Natural killer cell treated with Interleukin-12 subunit alpha and Interleukin-12 subunit beta and Interleukin-15 and Interleukin-18, amount 100 ng/mL, for 72 hours (primary cell): ENCODE data around the gene ZNF273. TPM values are rescaled to one million over a fixed set of nuclear protein-coding genes. Genes with fewer than 3 reads are reported as not detected.
A peak's percentile ranks its signal among the peaks of the same experiment; 100 is the strongest.

Source experiments
- ATAC-seq, 2 donors: fragments of 150-1000 bp; cut with Tn5 transposase in 1 of 2; sonication (Bioruptor Pico), chemical (Tn5 transposase) in 1 of 2; 2 replicates each; pipeline ENCODE4 v1.10.0; 2021
- DNase-seq: peaks from one replicate; pipeline ENCODE4 v3.0.0; 2022; ENCODE audit warnings: low spot score
- H3K27ac Mint-ChIP-seq, 2 donors: 1 replicate in 1 of 2; 2 replicates in 1 of 2; pipeline ENCODE4 v1.8.0; 2022; ENCODE audit warnings: mixed read lengths in 2 of 2, mild to moderate bottlenecking in 1 of 2, moderate library complexity in 1 of 2
- H3K27me3 Mint-ChIP-seq, 2 donors: 1 replicate in 1 of 2; 2 replicates in 1 of 2; pipeline ENCODE4 v1.8.0; 2022; ENCODE audit warnings: mixed read lengths in 2 of 2
- H3K36me3 Mint-ChIP-seq: one replicate; pipeline ENCODE4 v1.8.0; 2022; ENCODE audit warnings: mixed read lengths
- H3K4me1 Mint-ChIP-seq, 2 donors: 1 replicate in 1 of 2; 2 replicates in 1 of 2; pipeline ENCODE4 v1.8.0; 2022; ENCODE audit warnings: low read depth in 2 of 2, mixed read lengths in 2 of 2, mild to moderate bottlenecking in 1 of 2
- H3K4me3 Mint-ChIP-seq: one replicate; pipeline ENCODE4 v1.8.0; 2022; ENCODE audit warnings: mixed read lengths
- H3K9me3 Mint-ChIP-seq: 2 replicates; pipeline ENCODE4 v1.8.0; 2022; ENCODE audit warnings: mixed read lengths
- total RNA-seq, 2 donors: library from RNA; stranded (reverse); gene quantifications; one replicate each; pipeline ENCODE4 v1.2.3, GENCODE V29; 2022

Gene ZNF273
- total RNA-seq, 2 donors from 2014 or later: 5.5 to 6.3 TPM

- no peak overlapping the region for H3K4me3 Mint-ChIP-seq
- H3K27me3 Mint-ChIP-seq: peaks cover 27 to 44% of the 10 kb centered on the region in 2 donors
- no peaks in the 10 kb centered on the region for H3K9me3 Mint-ChIP-seq
- ATAC-seq: no peak
- peaks cover 0 to 9% of the 10 kb centered on the region in 2 donors for H3K4me1 Mint-ChIP-seq
- no peak for DNase-seq
- H3K27ac Mint-ChIP-seq: no peak overlapping the region
- H3K36me3 Mint-ChIP-seq: no peaks in the 10 kb centered on the region
Measured at GRCh38 chr7:64881461-64882287, 21.4 kb upstream of the ZNF273 start.

GRCh38 chr7:64882341-64883112 lies 20.5 kb upstream of the ZNF273 start:
- DNase-seq (no peak), ATAC-seq (peak in 1 of 2 donors; percentile 56)
- Mint-ChIP-seq H3K9me3 (no peaks in the 10 kb centered on the region), H3K27me3 (peaks cover 34 to 48% of the 10 kb centered on the region in 2 donors), H3K36me3 (no peaks in the 10 kb centered on the region), H3K27ac (no peak overlapping the region), H3K4me3 (no peak overlapping the region), H3K4me1 (peaks cover 0 to 4% of the 10 kb centered on the region in 2 donors)

DNA sequence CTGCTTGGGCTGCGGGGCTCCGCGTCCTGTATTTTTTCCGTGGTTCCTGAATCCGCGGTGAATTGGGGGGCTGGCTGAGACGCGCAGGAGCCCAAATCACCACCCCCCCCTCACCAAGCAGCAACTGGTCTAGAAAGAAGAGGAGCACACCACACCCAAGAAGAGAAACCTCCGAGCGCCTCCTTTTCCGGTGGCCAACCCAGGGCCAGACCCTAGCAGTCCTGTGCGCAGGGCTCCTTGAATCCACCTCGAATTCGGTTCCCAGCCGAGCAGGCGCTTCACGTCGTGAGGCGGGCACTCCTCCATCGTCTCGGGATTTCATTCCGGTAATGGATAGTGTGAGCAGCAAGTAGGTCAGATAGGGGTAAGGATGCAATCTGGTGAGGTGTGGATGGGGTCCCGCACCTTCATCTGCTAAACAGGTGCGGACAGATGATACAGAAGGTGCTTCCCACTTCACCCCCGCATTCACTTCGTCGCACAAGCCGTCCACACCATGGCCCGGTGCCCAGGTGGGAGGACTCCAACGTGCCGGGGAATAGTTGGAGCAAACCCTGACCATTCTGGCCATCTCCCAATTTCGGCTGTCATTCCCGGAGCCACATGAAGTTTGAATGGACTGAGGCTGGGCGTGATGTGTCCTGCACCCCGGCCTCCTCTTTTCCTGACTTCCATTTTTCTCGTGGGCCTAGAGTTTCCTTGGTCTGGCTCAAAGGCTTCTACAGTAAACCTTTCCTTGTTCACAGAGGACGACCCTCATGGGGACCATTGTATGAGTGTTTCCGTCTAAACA lies 19.8 kb upstream of the ZNF273 start:
- H3K27me3 Mint-ChIP-seq: peaks cover 34 to 52% of the 10 kb centered on the region in 2 donors
- DNase-seq: no peak
- H3K9me3 Mint-ChIP-seq: no peaks in the 10 kb centered on the region
- ATAC-seq: no peak
- no peak overlapping the region for H3K27ac Mint-ChIP-seq
- H3K4me3 Mint-ChIP-seq: no peak overlapping the region
- H3K4me1 Mint-ChIP-seq: peaks cover 5 to 7% of the 10 kb centered on the region in 2 donors
- no peaks in the 10 kb centered on the region for H3K36me3 Mint-ChIP-seq

DNA sequence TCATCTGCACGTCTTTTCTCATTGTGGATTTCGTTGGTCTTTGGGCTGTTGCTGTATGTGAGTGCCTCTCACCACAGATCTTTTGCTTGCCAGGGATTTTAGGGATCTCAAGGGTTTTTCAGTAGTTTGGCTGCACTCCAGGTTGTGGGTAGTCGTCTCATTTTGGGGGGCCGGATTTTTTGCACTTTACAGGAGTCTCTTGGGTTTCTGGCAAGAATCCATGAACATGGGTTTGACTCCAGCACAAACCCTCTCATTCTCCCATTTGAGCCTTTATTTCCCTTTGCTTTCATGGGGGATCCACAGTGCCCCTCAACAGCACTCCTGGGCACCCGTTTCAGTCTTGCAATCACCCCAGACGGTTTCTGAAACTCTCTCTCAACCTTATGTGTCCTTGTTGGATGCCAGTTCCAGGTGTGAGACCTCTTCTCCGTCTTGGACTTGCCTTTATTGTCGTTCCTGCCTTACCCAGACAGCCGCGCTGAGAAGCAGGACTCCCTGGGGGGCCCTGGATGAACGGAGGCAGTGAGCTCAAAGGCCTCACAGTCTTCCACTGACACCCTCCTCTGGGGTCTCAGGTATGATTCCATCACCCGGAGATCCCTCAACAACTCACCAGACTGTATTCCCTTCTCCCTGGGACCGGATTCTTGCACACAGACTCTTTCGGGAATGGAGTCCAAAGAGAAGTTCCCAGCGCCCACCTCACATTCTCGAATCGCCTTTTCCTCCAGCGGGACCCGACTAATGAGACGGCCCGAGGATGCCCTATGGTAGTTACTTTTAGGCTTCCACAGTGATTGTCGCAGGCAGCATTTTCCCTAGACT lies 18.8 kb upstream of the ZNF273 start:
- H3K4me3 Mint-ChIP-seq: no peak overlapping the region
- peaks cover 11 to 13% of the 10 kb centered on the region in 2 donors for H3K4me1 Mint-ChIP-seq
- no peaks in the 10 kb centered on the region for H3K36me3 Mint-ChIP-seq
- H3K27ac Mint-ChIP-seq: no peak overlapping the region
- ATAC-seq (no peak), DNase-seq (no peak)
- no peaks in the 10 kb centered on the region for H3K9me3 Mint-ChIP-seq
- peaks cover 28 to 58% of the 10 kb centered on the region in 2 donors for H3K27me3 Mint-ChIP-seq

- Mint-ChIP-seq H3K27me3 (peaks cover 28 to 58% of the 10 kb centered on the region in 2 donors), H3K27ac (no peak overlapping the region)
Measured at GRCh38 chr7:64884913-64885370, 18.1 kb upstream of the ZNF273 start.

GRCh38 chr7:64885520-64886240 lies 17.4 kb upstream of the ZNF273 start:
- Mint-ChIP-seq H3K36me3 (no peaks in the 10 kb centered on the region), H3K9me3 (no peaks in the 10 kb centered on the region), H3K27me3 (peaks cover 28 to 58% of the 10 kb centered on the region in 2 donors), H3K27ac (no peak overlapping the region), H3K4me3 (no peak overlapping the region), H3K4me1 (peaks cover 11 to 13% of the 10 kb centered on the region in 2 donors)
- ATAC-seq (no peak), DNase-seq (no peak)

More at GRCh38 chr7:64884913-64885370, 18.1 kb upstream of the ZNF273 start:
- Mint-ChIP-seq H3K4me3 (no peak overlapping the region), H3K9me3 (no peaks in the 10 kb centered on the region), H3K4me1 (peaks cover 11 to 13% of the 10 kb centered on the region in 2 donors), H3K36me3 (no peaks in the 10 kb centered on the region)
- DNase-seq: no peak
- ATAC-seq: no peak

DNA sequence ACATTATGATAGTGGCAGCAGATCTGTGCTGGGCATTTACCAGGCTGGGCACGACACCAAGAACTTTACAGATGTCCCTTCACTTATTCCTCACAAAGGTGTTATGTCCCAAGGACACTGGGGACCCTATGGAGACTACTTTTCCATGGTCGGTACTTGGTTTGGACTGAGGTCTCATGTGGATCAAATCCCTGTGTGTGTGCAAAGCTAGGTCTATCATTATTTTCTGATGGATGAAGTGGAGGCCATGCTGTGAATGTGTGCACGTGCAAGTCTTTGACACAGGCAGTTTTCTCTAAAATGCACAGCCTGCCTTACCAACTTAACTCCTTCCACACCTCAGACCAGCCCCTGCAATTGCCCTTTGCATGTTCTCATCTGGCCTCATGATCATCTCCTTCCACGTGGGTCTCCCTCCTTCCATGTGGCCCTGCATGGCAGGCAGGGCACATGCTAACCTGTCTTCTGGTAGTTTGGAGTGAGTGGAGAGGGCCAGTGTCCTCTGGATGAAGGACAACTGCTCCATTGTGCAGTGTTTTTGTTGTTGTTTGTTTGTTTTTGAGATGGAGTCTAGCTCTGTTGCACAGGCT lies 16.0 kb upstream of the ZNF273 start:
- H3K36me3 Mint-ChIP-seq: no peaks in the 10 kb centered on the region
- ATAC-seq (no peak), DNase-seq (no peak)
- H3K4me3 Mint-ChIP-seq: no peak overlapping the region
- H3K4me1 Mint-ChIP-seq: peaks cover 11 to 13% of the 10 kb centered on the region in 2 donors
- H3K27ac Mint-ChIP-seq: no peak overlapping the region
- peaks cover 31 to 59% of the 10 kb centered on the region in 2 donors for H3K27me3 Mint-ChIP-seq
- no peaks in the 10 kb centered on the region for H3K9me3 Mint-ChIP-seq

GRCh38 chr7:64887756-64888508 lies 15.1 kb upstream of the ZNF273 start:
- Mint-ChIP-seq H3K4me3 (peak overlapping the region; percentile 77), H3K27me3 (peaks cover 39 to 56% of the 10 kb centered on the region in 2 donors), H3K4me1 (peaks cover 8 to 11% of the 10 kb centered on the region in 2 donors), H3K36me3 (no peaks in the 10 kb centered on the region), H3K9me3 (no peaks in the 10 kb centered on the region), H3K27ac (no peak overlapping the region)
- ATAC-seq (no peak), DNase-seq (no peak)

DNA sequence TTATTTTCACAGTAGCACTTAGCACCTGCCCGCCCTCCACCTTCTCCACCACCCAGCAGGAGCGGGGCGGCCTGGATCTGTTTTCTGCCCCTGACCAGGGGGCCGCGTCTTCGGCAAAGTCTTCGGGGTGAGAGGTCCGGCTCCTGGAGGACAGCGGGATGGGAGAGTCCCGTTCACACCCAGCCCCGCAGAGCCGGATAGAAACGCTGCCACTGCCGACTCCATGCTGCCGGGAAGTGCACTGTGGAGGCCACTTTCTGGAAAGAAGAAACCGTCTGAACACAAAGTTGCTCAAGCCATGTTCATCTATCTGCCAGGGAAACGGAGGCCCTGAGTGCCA lies 14.5 kb upstream of the ZNF273 start:
- H3K4me3 Mint-ChIP-seq: peak overlapping the region; percentile 77
- peaks cover 44 to 51% of the 10 kb centered on the region in 2 donors for H3K27me3 Mint-ChIP-seq
- no peak for DNase-seq
- peaks cover 8 to 11% of the 10 kb centered on the region in 2 donors for H3K4me1 Mint-ChIP-seq
- ATAC-seq: peak; percentile 10 to 38
- no peaks in the 10 kb centered on the region for H3K9me3 Mint-ChIP-seq
- H3K36me3 Mint-ChIP-seq: no peaks in the 10 kb centered on the region
- peak overlapping the region in 1 of 2 donors; percentile 66 for H3K27ac Mint-ChIP-seq

DNA sequence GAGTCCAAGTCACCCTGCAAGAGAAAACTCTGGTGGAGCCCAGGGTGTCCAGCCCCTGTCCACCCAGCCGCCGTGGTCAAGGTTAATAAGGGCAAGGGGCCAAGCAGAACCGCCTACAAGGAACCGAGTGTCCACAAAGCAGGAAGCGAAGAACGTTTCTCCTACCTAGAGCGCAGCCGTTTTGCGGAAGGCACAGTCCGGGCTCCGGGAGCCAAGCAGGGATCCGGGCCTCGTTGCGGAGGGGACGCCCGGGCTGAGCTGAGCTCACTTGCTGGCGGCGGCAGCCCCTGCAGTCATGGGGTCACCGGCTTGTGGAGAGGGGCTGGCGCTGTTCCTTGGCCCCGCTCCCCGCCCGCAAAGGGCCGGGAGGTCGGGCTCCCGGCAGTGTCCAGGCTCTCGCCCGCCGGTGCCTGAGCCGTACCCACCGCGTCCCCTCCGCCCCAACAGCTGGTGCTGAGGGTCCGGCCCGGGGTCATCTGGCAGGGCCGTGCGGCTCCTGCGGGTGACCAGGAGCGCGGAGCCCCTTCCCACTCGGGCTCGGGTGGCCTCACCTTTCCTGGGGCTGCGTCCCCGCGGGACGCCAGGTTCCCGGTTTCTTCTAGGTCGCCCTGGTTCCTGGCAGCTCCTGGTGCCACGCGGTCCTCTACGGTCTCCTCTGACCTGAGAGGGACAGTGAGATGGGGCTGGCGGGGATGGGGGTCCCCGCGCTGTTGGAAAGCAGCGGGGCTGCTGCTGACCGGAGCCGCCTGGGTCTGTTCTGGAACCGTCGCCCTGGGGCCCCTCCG lies 14.0 kb upstream of the ZNF273 start:
- DNase-seq (no peak), ATAC-seq (peak; percentile 46 to 48)
- Mint-ChIP-seq H3K4me3 (peak overlapping the region; percentile 77), H3K27ac (peak overlapping the region in 1 of 2 donors; percentile 66), H3K27me3 (peaks cover 39 to 47% of the 10 kb centered on the region in 2 donors), H3K4me1 (peaks cover 8 to 11% of the 10 kb centered on the region in 2 donors), H3K9me3 (no peaks in the 10 kb centered on the region), H3K36me3 (no peaks in the 10 kb centered on the region)

- H3K27me3 Mint-ChIP-seq: peaks cover 36 to 41% of the 10 kb centered on the region in 2 donors
- ATAC-seq (no peak), DNase-seq (no peak)
- H3K4me3 Mint-ChIP-seq: no peak overlapping the region
- no peaks in the 10 kb centered on the region for H3K36me3 Mint-ChIP-seq
- H3K27ac Mint-ChIP-seq: no peak overlapping the region
- H3K9me3 Mint-ChIP-seq: no peaks in the 10 kb centered on the region
- peaks cover 8 to 11% of the 10 kb centered on the region in 2 donors for H3K4me1 Mint-ChIP-seq
Measured at GRCh38 chr7:64889686-64890162, 13.3 kb upstream of the ZNF273 start.
